ENCODE measurements around the gene SPATA21.

Gene SPATA21

GRCh38 chr1:16383888-16384287, 53.3 kb downstream of the SPATA21 start:
- DNase-seq (ENCODE audit: extremely low read depth, insufficient read length): no peak
- Histone ChIP-seq H3K36me3 (ENCODE audit: control insufficient read depth, insufficient read depth, low read length) (0 out of 2 replicates have a peak, but pooled peaks cover 2% of the 10 kb centered on the region), H3K4me3 (replicated peaks; ENCODE audit: low read depth, low read length) (no peak overlapping the region), H3K27me3 (replicated peaks; ENCODE audit: control insufficient read depth, insufficient read depth, low read length) (no peaks in the 10 kb centered on the region)
- no peak for TF ChIP-seq CTCF (IDR thresholded peaks at IDR 0.05; ENCODE audit: insufficient read depth, low read length, poor library complexity, severe bottlenecking)

GRCh38 chr1:16380868-16381267, 56.4 kb downstream of the SPATA21 start:
- Histone ChIP-seq H3K36me3 (ENCODE audit: control insufficient read depth, insufficient read depth, low read length) (peaks cover 2% of the 10 kb centered on the region; the same call in 1 of the 2 replicates), H3K27me3 (replicated peaks; ENCODE audit: control insufficient read depth, insufficient read depth, low read length) (no peaks in the 10 kb centered on the region), H3K4me3 (replicated peaks; ENCODE audit: low read depth, low read length) (no peak overlapping the region)
- TF ChIP-seq CTCF (IDR thresholded peaks at IDR 0.05; ENCODE audit: insufficient read depth, low read length, poor library complexity, severe bottlenecking): no peak
- DNase-seq (ENCODE audit: extremely low read depth, insufficient read length): no peak

GRCh38 chr1:16378443-16378842, 58.8 kb downstream of the SPATA21 start:
- no peaks in the 10 kb centered on the region for H3K27me3 ChIP-seq (replicated peaks; ENCODE audit: control insufficient read depth, insufficient read depth, low read length)

GRCh38 chr1:16376971-16377370, 60.3 kb downstream of the SPATA21 start:
- no peak for DNase-seq (ENCODE audit: extremely low read depth, insufficient read length)
- no peak for TF ChIP-seq CTCF (IDR thresholded peaks at IDR 0.05; ENCODE audit: insufficient read depth, low read length, poor library complexity, severe bottlenecking)
- no peaks in the 10 kb centered on the region; the same call in 1 of the 2 replicates for H3K36me3 ChIP-seq (ENCODE audit: control insufficient read depth, insufficient read depth, low read length)

More at GRCh38 chr1:16378443-16378842, 58.8 kb downstream of the SPATA21 start:
- no peak for TF ChIP-seq CTCF (IDR thresholded peaks at IDR 0.05; ENCODE audit: insufficient read depth, low read length, poor library complexity, severe bottlenecking)
- no peak for DNase-seq (ENCODE audit: extremely low read depth, insufficient read length)
- Histone ChIP-seq H3K4me3 (replicated peaks; ENCODE audit: low read depth, low read length) (no peak overlapping the region), H3K36me3 (ENCODE audit: control insufficient read depth, insufficient read depth, low read length) (no peaks in the 10 kb centered on the region; the same call in 1 of the 2 replicates)

GRCh38 chr1:16375521-16376340, 61.5 kb downstream of the SPATA21 start:
- Histone ChIP-seq H3K36me3 (ENCODE audit: control insufficient read depth, insufficient read depth, low read length) (no peaks in the 10 kb centered on the region; the same call in 1 of the 2 replicates), H3K27me3 (replicated peaks; ENCODE audit: control insufficient read depth, insufficient read depth, low read length) (no peaks in the 10 kb centered on the region), H3K4me3 (replicated peaks; ENCODE audit: low read depth, low read length) (no peak overlapping the region)
- TF ChIP-seq CTCF (IDR thresholded peaks at IDR 0.05; ENCODE audit: insufficient read depth, low read length, poor library complexity, severe bottlenecking): no peak
- DNase-seq (ENCODE audit: extremely low read depth, insufficient read length): no peak

More at GRCh38 chr1:16376971-16377370, 60.3 kb downstream of the SPATA21 start:
- Histone ChIP-seq H3K27me3 (replicated peaks; ENCODE audit: control insufficient read depth, insufficient read depth, low read length) (no peaks in the 10 kb centered on the region), H3K4me3 (replicated peaks; ENCODE audit: low read depth, low read length) (no peak overlapping the region)
